Thyroid gland (tissue), 4 donors: ENCODE results near the gene BAG3. TPM values are rescaled to one million over a fixed set of nuclear protein-coding genes. Genes with fewer than 3 reads are reported as not detected.

Source experiments
- DNase-seq, 2 donors: peaks; one replicate each; pipeline ENCODE4 v3.0.0-alpha.2; 2019
- H3K27ac ChIP-seq, 3 donors: fragments of 200-600 bp; sonication (generic); 1 replicate in 2 of 3; 2 replicates in 1 of 3; pipeline ENCODE4 v1.5.1; 2016 to 2019; ENCODE audit warnings: mild to moderate bottlenecking in 1 of 3, moderate library complexity in 1 of 3
- H3K27me3 ChIP-seq: fragments of 200-600 bp; sonication (generic); one replicate; pipeline ENCODE4 v1.5.1; 2019
- H3K36me3 ChIP-seq, 2 donors: fragments of 200-600 bp; sonication (generic); one replicate each; pipeline ENCODE4 v1.5.1; 2016 to 2019
- H3K4me1 ChIP-seq, 2 donors: fragments of 200-600 bp; sonication (generic); one replicate each; pipeline ENCODE4 v1.5.1; 2017 to 2019
- H3K4me3 ChIP-seq, 3 donors: fragments of 200-600 bp; sonication (generic); replicated peaks in 1 of 3; 1 replicate in 2 of 3; 2 replicates in 1 of 3; pipeline ENCODE4 v1.5.1; 2016; ENCODE audit warnings: mild to moderate bottlenecking in 1 of 3
- H3K9me3 ChIP-seq: fragments of 200-600 bp; sonication (generic); one replicate; pipeline ENCODE4 v1.5.1; 2017
- CTCF ChIP-seq, 6 experiments: fragments of 200-600 bp in 3 of 6; fragments of 450-650 bp in 3 of 6; sonication (generic) in 3 of 6; IDR thresholded peaks; one replicate each; pipeline ENCODE4 v1.5.1; 2016 to 2019; ENCODE audit warnings: antibody characterized with exemption in 6 of 6, mild to moderate bottlenecking in 2 of 6, inconsistent platforms in 1 of 6, moderate library complexity in 1 of 6
- POLR2A ChIP-seq, 2 donors: fragments of 450-650 bp; IDR thresholded peaks; one replicate each; pipeline ENCODE4 v1.6.1; 2017; ENCODE audit warnings: antibody characterized with exemption in 2 of 2, mild to moderate bottlenecking in 2 of 2, moderate library complexity in 1 of 2
- WGBS, 2 donors: methylation state at CpG; one replicate each; pipeline ENCODE4 v1.1.5; 2017; 5-methylcytosine and 5-hydroxymethylcytosine counted together
- intact Hi-C: fragments of 100-400 bp; cut with DNase I; formaldehyde crosslinking; loops from one replicate; pipeline ENCODE4 v1.15.1; 2023
- total RNA-seq, 4 donors: library from RNA; depleted of rRNA; stranded (reverse); fragments of >200 nt; gene quantifications; one replicate each; pipeline ENCODE4 v1.2.3, GENCODE V29; 2016

The BAG3 gene
- total RNA-seq, 4 donors from 2014 or later, result 26.6 to 46.6 (median 38.0) TPM

GRCh38 chr10:119689016-119689580 lies 37.9 kb downstream of the BAG3 start:
- H3K9me3 ChIP-seq, result no peaks in the 10 kb centered on the region
- no peaks in the 10 kb centered on the region for H3K4me1 ChIP-seq
- 75 to 80% methylated on average over 6 of the region's 6 CpGs for WGBS, 2 donors

GRCh38 chr10:119691726-119692125 lies 40.5 kb downstream of the BAG3 start:
- 93 to 94% methylated on average over 3 of the region's 3 CpGs for WGBS, 2 donors

More at GRCh38 chr10:119689016-119689580, 37.9 kb downstream of the BAG3 start:
- no peak for TF ChIP-seq CTCF (IDR thresholded peaks at IDR 0.05)
- no peak for TF ChIP-seq POLR2A (IDR thresholded peaks at IDR 0.05)
- H3K27ac ChIP-seq, result no peak overlapping the region
- no peaks in the 10 kb centered on the region for H3K27me3 ChIP-seq
- no peak overlapping the region for H3K4me3 ChIP-seq
- H3K36me3 ChIP-seq, result no peaks in the 10 kb centered on the region
- no peak for DNase-seq
- intact Hi-C loops, result loop anchor here (10.0 kb wide), 1 partner anchor 84 kb away; no protein-coding TSS in a partner anchor

GRCh38 chr10:119693262-119693957 lies 42.2 kb downstream of the BAG3 start:
- DNase-seq, result no peak
- Histone ChIP-seq H3K27me3 (no peaks in the 10 kb centered on the region), H3K4me1 (no peaks in the 10 kb centered on the region), H3K36me3 (no peaks in the 10 kb centered on the region), H3K27ac (no peak overlapping the region), H3K9me3 (no peaks in the 10 kb centered on the region), H3K4me3 (no peak overlapping the region)
- TF ChIP-seq POLR2A (IDR thresholded peaks at IDR 0.05) (no peak), CTCF (IDR thresholded peaks at IDR 0.05) (no peak)
- intact Hi-C loops, result no loop called here
- WGBS, 2 donors, result 74 to 76% methylated on average over 6 of the region's 6 CpGs

More at GRCh38 chr10:119691726-119692125, 40.5 kb downstream of the BAG3 start:
- Histone ChIP-seq H3K9me3 (no peaks in the 10 kb centered on the region), H3K27ac (no peak overlapping the region), H3K4me1 (no peaks in the 10 kb centered on the region), H3K36me3 (no peaks in the 10 kb centered on the region), H3K27me3 (no peaks in the 10 kb centered on the region), H3K4me3 (no peak overlapping the region)
- TF ChIP-seq CTCF (IDR thresholded peaks at IDR 0.05), result no peak
- TF ChIP-seq POLR2A (IDR thresholded peaks at IDR 0.05), result no peak
- DNase-seq, result no peak
- intact Hi-C loops, result no loop called here

- DNase-seq, result no peak
- TF ChIP-seq CTCF (IDR thresholded peaks at IDR 0.05), result no peak
- TF ChIP-seq POLR2A (IDR thresholded peaks at IDR 0.05), result no peak
- Histone ChIP-seq H3K27ac (no peak overlapping the region), H3K36me3 (no peaks in the 10 kb centered on the region), H3K9me3 (no peaks in the 10 kb centered on the region), H3K4me1 (no peaks in the 10 kb centered on the region), H3K4me3 (no peak overlapping the region), H3K27me3 (no peaks in the 10 kb centered on the region)
- WGBS, 2 donors, result 88 to 94% methylated on average over 3 to 7 of the region's 7 CpGs
- intact Hi-C loops, result no loop called here
Measured at GRCh38 chr10:119694608-119695007, 43.4 kb downstream of the BAG3 start.

- H3K4me3 ChIP-seq, result no peak overlapping the region
- 88 to 91% methylated on average over 4 of the region's 4 CpGs for WGBS, 2 donors
- TF ChIP-seq CTCF (IDR thresholded peaks at IDR 0.05) (no peak), POLR2A (IDR thresholded peaks at IDR 0.05) (no peak)
- no peak overlapping the region for H3K27ac ChIP-seq
- no peaks in the 10 kb centered on the region for H3K27me3 ChIP-seq
- no peak for DNase-seq
- no peaks in the 10 kb centered on the region for H3K4me1 ChIP-seq
- no peaks in the 10 kb centered on the region for H3K36me3 ChIP-seq
- no peaks in the 10 kb centered on the region for H3K9me3 ChIP-seq
- intact Hi-C loops, result no loop called here
Measured at GRCh38 chr10:119700321-119700954, 49.3 kb downstream of the BAG3 start.
